Rectal smooth muscle tissue (tissue), 1 donor: ENCODE results near the gene THSD1.
"Not testable (repeated sequence)": the region's sequence is repeated elsewhere in the genome, so short reads cannot be mapped to it uniquely, and the experiment has no call there.

ENCODE experiments used
- H3K27ac ChIP-seq: one replicate; pipeline ENCODE4 v1.7.0; 2013; ENCODE audit warnings: low read depth, low read length, inconsistent platforms
- H3K27me3 ChIP-seq: one replicate; pipeline ENCODE4 v1.7.0; 2013; ENCODE audit warnings: low read length; ENCODE audit not compliant: control insufficient read depth, insufficient read depth
- H3K36me3 ChIP-seq: one replicate; pipeline ENCODE4 v1.7.0; 2013; ENCODE audit warnings: low read length; ENCODE audit not compliant: control insufficient read depth, insufficient read depth
- H3K4me1 ChIP-seq: one replicate; pipeline ENCODE4 v1.7.0; 2013; ENCODE audit warnings: low read length; ENCODE audit not compliant: control insufficient read depth, insufficient read depth
- H3K4me3 ChIP-seq: one replicate; pipeline ENCODE4 v1.7.0; 2013; ENCODE audit warnings: low read length
- H3K9ac ChIP-seq: one replicate; pipeline ENCODE4 v1.7.0; 2013; ENCODE audit warnings: low read length

THSD1 gene

GRCh38 chr13:52371736-52372247 lies 34.2 kb downstream of the THSD1 start:
- no peak overlapping the region for H3K27ac ChIP-seq
- H3K9ac ChIP-seq: no peak overlapping the region
- no peaks in the 10 kb centered on the region for H3K27me3 ChIP-seq
- no peaks in the 10 kb centered on the region for H3K36me3 ChIP-seq
- no peaks in the 10 kb centered on the region for H3K4me1 ChIP-seq
- no peak overlapping the region for H3K4me3 ChIP-seq

GRCh38 chr13:52366291-52366690 lies 39.7 kb downstream of the THSD1 start:
- Histone ChIP-seq H3K27ac (no peak overlapping the region), H3K36me3 (no peaks in the 10 kb centered on the region), H3K9ac (no peak overlapping the region)

GRCh38 chr13:52362169-52362887 lies 43.6 kb downstream of the THSD1 start:
- not testable (repeated sequence) for H3K36me3 ChIP-seq, H3K27ac ChIP-seq, H3K4me3 ChIP-seq, H3K9ac ChIP-seq, H3K4me1 ChIP-seq, H3K27me3 ChIP-seq

More at GRCh38 chr13:52366291-52366690, 39.7 kb downstream of the THSD1 start:
- Histone ChIP-seq H3K4me1 (no peaks in the 10 kb centered on the region), H3K4me3 (no peak overlapping the region), H3K27me3 (no peaks in the 10 kb centered on the region)

- no peak overlapping the region for H3K27ac ChIP-seq
- no peak overlapping the region for H3K4me3 ChIP-seq
- H3K36me3 ChIP-seq: no peaks in the 10 kb centered on the region
- H3K4me1 ChIP-seq: no peaks in the 10 kb centered on the region
- H3K27me3 ChIP-seq: no peaks in the 10 kb centered on the region
- H3K9ac ChIP-seq: no peak overlapping the region
These were observed 44.7 kb downstream of the THSD1 start for GRCh38 chr13:52361225-52361624.

GRCh38 chr13:52359534-52359933 lies 46.4 kb downstream of the THSD1 start:
- H3K27me3 ChIP-seq: no peaks in the 10 kb centered on the region
- no peaks in the 10 kb centered on the region for H3K36me3 ChIP-seq

GRCh38 chr13:52356327-52356726 lies 49.6 kb downstream of the THSD1 start:
- H3K27me3 ChIP-seq: no peaks in the 10 kb centered on the region
- H3K4me3 ChIP-seq: no peak overlapping the region
- no peak overlapping the region for H3K27ac ChIP-seq
- no peaks in the 10 kb centered on the region for H3K4me1 ChIP-seq
- H3K9ac ChIP-seq: no peak overlapping the region
- H3K36me3 ChIP-seq: no peaks in the 10 kb centered on the region

More at GRCh38 chr13:52359534-52359933, 46.4 kb downstream of the THSD1 start:
- Histone ChIP-seq H3K9ac (no peak overlapping the region), H3K4me1 (no peaks in the 10 kb centered on the region), H3K27ac (no peak overlapping the region), H3K4me3 (no peak overlapping the region)

GRCh38 chr13:52353193-52353592 lies 52.8 kb downstream of the THSD1 start:
- H3K4me3 ChIP-seq: no peak overlapping the region
- H3K9ac ChIP-seq: no peak overlapping the region
- H3K36me3 ChIP-seq: no peaks in the 10 kb centered on the region
- H3K27me3 ChIP-seq: no peaks in the 10 kb centered on the region
- no peak overlapping the region for H3K27ac ChIP-seq
- no peaks in the 10 kb centered on the region for H3K4me1 ChIP-seq

- Histone ChIP-seq H3K27me3 (no peaks in the 10 kb centered on the region), H3K4me1 (no peaks in the 10 kb centered on the region), H3K4me3 (no peak overlapping the region), H3K9ac (no peak overlapping the region), H3K36me3 (no peaks in the 10 kb centered on the region), H3K27ac (no peak overlapping the region)
These were observed 56.8 kb downstream of the THSD1 start for GRCh38 chr13:52348983-52349780.

GRCh38 chr13:52348071-52348470 lies 57.9 kb downstream of the THSD1 start:
- Histone ChIP-seq H3K4me3 (no peak overlapping the region), H3K9ac (no peak overlapping the region), H3K36me3 (no peaks in the 10 kb centered on the region), H3K27me3 (no peaks in the 10 kb centered on the region), H3K27ac (no peak overlapping the region), H3K4me1 (no peaks in the 10 kb centered on the region)

GRCh38 chr13:52345631-52346251 lies 60.2 kb downstream of the THSD1 start:
- H3K4me3 ChIP-seq: no peak overlapping the region
- H3K9ac ChIP-seq: no peak overlapping the region

GRCh38 chr13:52345048-52345447 lies 60.9 kb downstream of the THSD1 start:
- Histone ChIP-seq H3K36me3 (no peaks in the 10 kb centered on the region), H3K4me3 (no peak overlapping the region), H3K27ac (no peak overlapping the region), H3K27me3 (no peaks in the 10 kb centered on the region), H3K4me1 (no peaks in the 10 kb centered on the region), H3K9ac (no peak overlapping the region)

More at GRCh38 chr13:52345631-52346251, 60.2 kb downstream of the THSD1 start:
- Histone ChIP-seq H3K36me3 (no peaks in the 10 kb centered on the region), H3K4me1 (no peaks in the 10 kb centered on the region), H3K27me3 (no peaks in the 10 kb centered on the region), H3K27ac (no peak overlapping the region)

GRCh38 chr13:52344108-52344507 lies 61.9 kb downstream of the THSD1 start:
- Histone ChIP-seq H3K4me1 (no peaks in the 10 kb centered on the region), H3K27ac (no peak overlapping the region), H3K36me3 (no peaks in the 10 kb centered on the region), H3K4me3 (no peak overlapping the region), H3K9ac (no peak overlapping the region), H3K27me3 (no peaks in the 10 kb centered on the region)
